Measurements from ENCODE around the gene ODAD2.
"Not testable (repeated sequence)": the region's sequence is repeated elsewhere in the genome, so short reads cannot be mapped to it uniquely, and the experiment has no call there.

ODAD2 gene

GRCh38 chr10:27998954-27999275 is at the start of gene ODAD2:
ODAD2 (minus strand) TSS chr10:27999079; CDS start chr10:27995142, 3,937 bp downstream.
- DNase-seq, result no peak

- DNase-seq, result no peak
Observed at GRCh38 chr10:28047061-28047460, 48.2 kb upstream of the ODAD2 start.

GRCh38 chr10:28046579-28046978 is 47.7 kb upstream of the ODAD2 start:
- no peak for DNase-seq

GRCh38 chr10:28043941-28044340 is 45.1 kb upstream of the ODAD2 start:
- no peak for DNase-seq

- no peak for DNase-seq
Observed at GRCh38 chr10:28036587-28036986, 37.7 kb upstream of the ODAD2 start.

- no peak for DNase-seq
Observed at GRCh38 chr10:28020993-28021982, 22.4 kb upstream of the ODAD2 start.

GRCh38 chr10:28020080-28020860 is 21.4 kb upstream of the ODAD2 start:
- DNase-seq, result no peak

- no peak for DNase-seq
Observed at GRCh38 chr10:28014651-28015050, 15.8 kb upstream of the ODAD2 start.

- DNase-seq, result no peak
Observed at GRCh38 chr10:28012990-28013515, 14.2 kb upstream of the ODAD2 start.

- DNase-seq, result no peak
Observed at GRCh38 chr10:28010821-28011220, 11.9 kb upstream of the ODAD2 start.

- no peak for DNase-seq
Observed at GRCh38 chr10:28008054-28008453, 9.2 kb upstream of the ODAD2 start.

- no peak for DNase-seq
Observed at GRCh38 chr10:28001353-28001752, 2.5 kb upstream of the ODAD2 start.

GRCh38 chr10:27998178-27998953 is 513 bp downstream of the ODAD2 start:
- DNase-seq, result no peak

- no peak for DNase-seq
Observed at GRCh38 chr10:27997865-27998177, 1.1 kb downstream of the ODAD2 start.

- no peak for DNase-seq
Observed at GRCh38 chr10:27995311-27995710, 3.6 kb downstream of the ODAD2 start.

GRCh38 chr10:27989357-27989756 is 9.5 kb downstream of the ODAD2 start:
- not testable (repeated sequence) for DNase-seq

GRCh38 chr10:27986821-27987220 is 12.1 kb downstream of the ODAD2 start:
- DNase-seq, result no peak

GRCh38 chr10:27982875-27983543 is 15.9 kb downstream of the ODAD2 start:
- no peak for DNase-seq

- no peak for DNase-seq
Observed at GRCh38 chr10:27981744-27982143, 17.1 kb downstream of the ODAD2 start.

- not testable (repeated sequence) for DNase-seq
Observed at GRCh38 chr10:27970795-27971194, 28.1 kb downstream of the ODAD2 start.

- not testable (repeated sequence) for DNase-seq
Observed at GRCh38 chr10:27969931-27970330, 28.9 kb downstream of the ODAD2 start.

GRCh38 chr10:27959093-27959715 is 39.7 kb downstream of the ODAD2 start:
- no peak for DNase-seq

Measured in CD4-positive, alpha-beta T cell treated with Interferon gamma for 1 hour (primary cell).